Measurements from ENCODE around the gene ARID5B.
"Not testable (repeated sequence)": the region's sequence is repeated elsewhere in the genome, so short reads cannot be mapped to it uniquely, and the experiment has no call there.

Gene ARID5B

DNA sequence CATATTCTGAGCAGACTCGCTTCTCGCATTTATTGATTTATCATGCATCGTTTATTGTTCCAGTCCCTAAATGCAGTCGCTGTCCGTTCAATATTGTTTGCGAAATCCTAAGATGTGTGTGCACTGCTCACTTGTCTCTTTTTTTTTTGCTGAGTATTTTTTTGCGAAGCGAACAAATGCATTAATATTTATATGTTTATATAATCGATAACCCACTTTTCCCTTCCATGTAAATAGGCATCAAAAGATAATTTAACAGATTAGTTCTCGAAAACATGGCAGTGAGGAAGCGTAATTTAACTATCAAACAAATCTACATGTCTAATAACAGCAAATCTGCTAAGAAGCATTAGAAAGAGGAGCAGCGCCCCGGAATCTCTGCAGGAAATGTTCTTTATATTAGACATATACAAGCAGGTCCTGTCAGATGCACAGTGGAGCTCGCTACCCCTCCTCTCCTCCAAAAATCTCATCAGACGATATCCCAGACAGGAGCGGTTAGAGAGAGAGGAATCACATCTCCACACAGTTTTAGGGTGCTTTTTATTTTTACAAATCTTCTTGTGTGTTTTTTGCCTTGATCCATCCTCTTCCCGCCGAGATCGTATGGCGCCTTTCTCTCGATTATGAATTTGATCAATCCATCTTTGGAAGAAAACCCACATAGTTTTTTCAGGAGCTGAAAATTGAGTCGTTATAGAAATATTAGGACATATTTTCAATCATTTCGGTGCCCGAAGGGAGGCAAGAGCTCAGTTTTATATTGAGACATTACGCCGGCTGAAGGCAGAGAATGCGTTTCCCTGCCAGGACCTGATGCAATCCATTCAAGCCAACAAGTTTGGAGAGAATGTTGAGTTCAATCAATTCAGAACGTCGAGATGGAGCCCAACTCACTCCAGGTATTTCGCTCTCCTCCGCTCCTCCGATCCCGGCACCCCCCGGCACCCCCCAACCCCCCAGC is at the start of gene ARID5B:
Gene ARID5B, plus strand, starts transcription at position 871 of the 964 bp plus-strand sequence. Its CDS starts 11 bp downstream, at position 882.
- DNase-seq = peak; percentile 78

DNA sequence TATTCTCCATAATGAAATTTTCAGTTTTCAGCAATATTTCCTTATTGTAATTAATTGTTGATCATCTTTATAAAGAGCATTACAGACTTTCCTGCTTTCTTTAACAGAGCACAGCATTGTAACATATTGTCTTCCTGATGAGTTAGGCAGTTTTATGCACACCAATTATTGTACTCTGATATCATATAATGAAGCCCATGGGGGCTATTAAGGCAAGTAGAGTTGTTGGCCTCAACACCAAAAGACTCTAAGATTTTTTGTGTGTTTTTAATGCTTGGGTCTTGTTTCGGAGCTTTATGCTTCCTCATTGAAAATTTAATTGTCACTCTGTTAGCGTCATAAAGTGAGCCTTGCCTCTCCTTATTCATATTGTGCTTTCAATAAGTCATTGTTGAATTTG is 49.2 kb upstream of the ARID5B start:
- no peak for DNase-seq

DNA sequence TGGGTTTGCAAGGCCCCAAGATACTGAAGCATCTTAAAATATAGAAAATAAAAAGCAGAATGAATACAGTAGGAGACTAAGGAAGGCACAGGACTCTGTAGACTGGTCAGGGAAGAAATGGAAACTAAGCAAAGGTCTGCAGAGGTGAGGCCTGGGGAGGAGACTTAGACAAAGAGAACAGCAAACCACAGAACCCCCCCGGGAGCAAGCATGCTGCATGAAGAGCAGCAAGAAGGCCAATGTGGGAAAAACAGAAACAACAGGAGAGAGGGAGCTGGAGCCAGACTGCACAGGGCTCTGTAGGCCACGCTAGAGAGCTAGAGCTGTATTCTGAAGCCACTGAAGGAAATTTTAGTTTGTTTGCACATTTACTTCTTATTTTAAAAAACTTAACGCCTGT is 45.7 kb upstream of the ARID5B start:
- no peak for DNase-seq

- no peak for DNase-seq
These were observed 43.8 kb upstream of the ARID5B start for GRCh38 chr10:61857746-61858145.

DNA sequence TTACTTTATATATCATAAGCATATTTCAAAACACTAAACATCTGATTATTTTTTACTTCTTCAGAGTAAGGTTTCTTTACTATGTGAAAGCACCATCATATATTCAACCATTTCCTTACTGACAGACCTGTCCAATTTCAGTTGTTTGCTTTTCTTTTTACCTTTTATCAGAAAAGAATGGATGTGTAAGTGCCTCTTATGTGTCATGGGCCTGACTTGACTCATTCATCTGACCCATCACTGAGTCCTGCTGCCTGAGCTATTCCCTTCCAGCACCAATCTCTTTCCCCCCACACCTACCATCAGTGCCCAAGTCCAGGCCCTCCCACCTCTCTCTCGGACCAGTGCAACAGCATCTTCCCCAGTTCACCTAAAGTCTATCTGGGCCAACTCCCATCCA is 41.7 kb upstream of the ARID5B start:
- no peak for DNase-seq

GRCh38 chr10:61860964-61861758 is 40.3 kb upstream of the ARID5B start:
- no peak for DNase-seq

GRCh38 chr10:61863981-61864380 is 37.5 kb upstream of the ARID5B start:
- DNase-seq = no peak

DNA sequence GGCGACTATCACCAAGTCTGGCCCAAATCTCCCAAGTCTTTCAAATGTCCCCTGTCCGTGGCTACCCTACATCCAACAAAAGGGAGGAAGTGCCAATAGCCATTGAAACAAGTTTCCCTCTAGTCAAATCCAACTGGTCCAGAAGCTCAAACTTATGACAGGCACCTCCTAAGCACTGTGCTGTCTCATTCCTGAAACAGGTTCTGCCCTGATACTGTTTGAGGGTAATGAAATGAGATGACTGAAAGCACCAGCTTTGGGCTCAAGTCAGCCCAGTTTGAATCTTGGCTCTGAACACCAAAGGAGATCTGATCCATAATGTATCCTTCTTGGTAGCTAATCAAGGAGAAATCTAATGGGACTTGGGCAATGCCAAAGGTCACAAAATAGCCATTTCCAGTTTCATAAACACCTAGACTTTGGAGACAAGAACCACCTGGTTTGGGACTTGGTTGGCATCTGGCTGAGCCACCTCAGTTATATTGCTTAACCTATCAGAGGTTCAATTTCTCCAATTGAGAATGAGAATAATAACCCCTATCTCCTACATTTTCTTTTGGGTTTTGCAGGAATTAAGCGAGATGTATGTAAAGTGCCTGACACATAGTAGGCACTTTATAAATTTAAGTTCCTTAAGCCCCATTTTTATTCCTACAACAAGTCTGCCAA is 34.7 kb upstream of the ARID5B start:
- no peak for DNase-seq

DNA sequence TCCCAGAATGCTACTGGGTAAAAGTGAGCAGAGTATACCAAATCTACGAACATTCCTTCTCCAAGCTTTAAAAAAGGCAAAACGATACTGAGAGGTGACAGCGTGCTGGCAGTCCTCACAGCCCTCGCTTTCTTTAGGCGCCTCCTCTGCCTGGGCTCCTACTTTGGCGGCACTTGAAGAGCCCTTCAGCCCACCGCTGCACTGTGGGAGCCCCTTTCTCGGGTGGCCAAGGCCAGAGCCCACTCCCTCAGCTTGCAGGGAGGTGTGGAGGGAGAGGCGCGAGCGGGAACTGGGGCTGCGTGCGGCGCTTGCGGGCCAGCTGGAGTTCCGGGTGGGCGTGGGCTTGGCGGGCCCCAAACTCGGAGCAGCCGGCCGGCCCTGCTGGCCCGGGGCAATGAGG is 34.1 kb upstream of the ARID5B start:
- not testable (repeated sequence) for DNase-seq

DNA sequence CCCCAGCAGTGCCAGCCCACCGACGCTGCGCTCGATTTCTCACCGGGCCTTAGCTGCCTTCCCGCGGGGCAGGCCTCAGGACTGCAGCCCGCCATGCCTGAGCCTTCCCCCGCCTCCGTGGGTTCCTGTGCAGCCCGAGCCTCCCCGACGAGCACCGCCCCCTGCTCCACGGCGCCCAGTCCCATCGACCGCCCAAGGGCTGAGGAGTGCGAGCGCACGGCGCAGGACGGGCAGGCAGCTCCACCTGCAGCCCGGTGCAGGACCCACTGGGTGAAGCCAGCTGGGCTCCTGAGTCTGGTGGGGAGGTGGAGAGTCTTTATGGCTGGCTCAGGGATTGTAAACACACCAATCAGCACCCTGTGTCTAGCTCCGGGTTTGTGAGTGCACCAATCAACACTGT is 33.7 kb upstream of the ARID5B start:
- DNase-seq = not testable (repeated sequence)

GRCh38 chr10:61869041-61869675 is 32.3 kb upstream of the ARID5B start:
- no peak for DNase-seq

- no peak for DNase-seq
These were observed 31.5 kb upstream of the ARID5B start for GRCh38 chr10:61869774-61870525.

DNA sequence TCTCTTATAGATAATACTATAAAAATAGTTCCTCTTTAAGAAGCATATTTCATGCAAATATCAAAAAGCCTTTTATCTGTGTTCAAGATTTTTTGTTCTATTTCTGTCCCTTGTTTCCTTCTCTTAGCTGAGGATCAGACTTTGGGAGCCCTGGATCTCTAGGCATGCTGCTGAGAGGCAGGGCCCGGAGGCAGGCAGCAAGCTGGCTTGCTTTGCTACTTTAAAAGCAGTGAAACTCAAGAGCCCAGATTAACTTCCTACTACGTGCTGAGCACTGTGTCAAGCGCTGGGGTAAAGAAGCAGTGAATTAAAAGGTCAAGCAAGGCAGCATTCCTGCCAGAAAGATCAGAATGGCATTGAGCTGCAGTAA is 31.0 kb upstream of the ARID5B start:
- no peak for DNase-seq

GRCh38 chr10:61871487-61871886 is 30.0 kb upstream of the ARID5B start:
- DNase-seq = no peak

- no peak for DNase-seq
These were observed 23.4 kb upstream of the ARID5B start for GRCh38 chr10:61877887-61878739.

DNA sequence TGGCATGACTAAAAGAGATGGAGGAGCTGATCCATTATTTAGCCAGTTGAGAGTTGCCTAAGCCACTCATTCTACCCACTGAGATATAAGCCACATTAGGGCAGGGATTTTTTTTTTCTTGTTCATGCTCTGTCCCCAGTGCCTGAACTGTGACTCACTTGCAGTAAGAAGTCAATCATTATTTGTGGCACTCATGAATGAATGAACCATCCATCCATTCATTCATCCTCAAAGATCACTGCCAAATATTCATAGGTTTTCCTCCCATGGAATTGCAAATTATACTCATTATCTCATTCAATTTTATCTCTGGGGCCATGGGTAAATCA is 22.8 kb upstream of the ARID5B start:
- DNase-seq = no peak

GRCh38 chr10:61882621-61883370 is 18.7 kb upstream of the ARID5B start:
- DNase-seq = no peak

GRCh38 chr10:61883371-61884025 is 18.0 kb upstream of the ARID5B start:
- no peak for DNase-seq

- DNase-seq = no peak
These were observed 13.7 kb upstream of the ARID5B start for GRCh38 chr10:61887772-61888171.

DNA sequence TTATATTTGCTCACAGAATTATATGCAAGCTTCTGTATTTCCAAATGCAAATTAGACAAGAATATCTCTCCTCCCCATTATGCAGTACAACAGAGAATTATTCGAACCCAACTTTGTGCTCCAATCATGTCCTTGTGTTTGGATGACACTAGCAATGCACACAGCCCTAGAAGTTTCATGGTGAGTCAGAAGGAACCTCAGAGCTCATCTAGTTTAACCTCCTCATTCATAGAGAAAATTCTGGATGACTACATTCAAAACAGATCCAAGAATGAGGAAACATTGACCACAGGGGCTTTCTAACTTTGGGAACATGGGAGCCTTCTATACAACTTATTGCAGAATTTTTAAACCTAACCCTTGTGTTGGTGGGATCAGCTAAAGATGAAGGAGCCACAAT is 12.8 kb upstream of the ARID5B start:
- DNase-seq = no peak

Measured in midbrain (tissue), 1 donor.